AG04450 (cell line): Measurements from ENCODE around the gene TNFAIP8L1. TPM values are rescaled to one million over a fixed set of nuclear protein-coding genes. Genes with fewer than 3 reads are reported as not detected.

Experiments used
- CTCF ChIA-PET: fragments of 300-600, 350-600 bp; formaldehyde crosslinking; extraction: SDS; loops from one replicate; lab custom pipeline; 2022; ENCODE audit warnings: antibody characterized with exemption, inconsistent platforms; lab: Charles Lee
- POLR2A ChIA-PET: fragments of 350-600 bp; formaldehyde crosslinking; extraction: SDS; loops from one replicate; lab custom pipeline; 2021; ENCODE audit warnings: antibody characterized with exemption, inconsistent platforms; lab: Yijun Ruan, JAX
- DNase-seq: peaks from one replicate; pipeline ENCODE4 v3.0.0-alpha.2; 2011; ENCODE audit warnings: low read depth, low spot score
- H3K27ac ChIP-seq: one replicate; pipeline ENCODE4 v1.5.1; 2012; ENCODE audit warnings: low read depth, low read length, control low read depth
- H3K27me3 ChIP-seq: one replicate; pipeline ENCODE4 v1.6.0; 2012; ENCODE audit warnings: low read length; ENCODE audit not compliant: control insufficient read depth, insufficient read depth
- H3K4me3 ChIP-seq: 2 replicates; pipeline ENCODE4 v1.5.1; 2011; ENCODE audit warnings: mild to moderate bottlenecking, low read depth, low read length, control low read depth
- H3K9me3 ChIP-seq: 2 replicates; pipeline ENCODE4 v1.5.1; 2012; ENCODE audit warnings: low read length; ENCODE audit not compliant: control insufficient read depth, insufficient read depth
- polyA minus RNA-seq: library from RNA; depleted of rRNA, polyadenylated mRNA; stranded (reverse); fragments of >200 nt; gene quantifications from 2 replicates; pipeline ENCODE4 v1.2.3, GENCODE V29; 2011; rRNA and poly(A)+ RNA removed
- polyA plus RNA-seq: library from polyadenylated mRNA; depleted of rRNA; stranded (reverse); fragments of >200 nt; gene quantifications from 2 replicates; pipeline ENCODE4 v1.2.3, GENCODE V29; 2011; rRNA removed
- TF ChIP-seq, protein P1 (sequence below): IDR thresholded peaks from 2 replicates; pipeline ENCODE4 v1.5.1; 2011; ENCODE audit warnings: low read depth, low read length, control low read depth, inconsistent platforms

TNFAIP8L1 gene
- polyA plus RNA-seq (4.1 and 4.7 TPM in 2 replicates), polyA minus RNA-seq (3.9 and 4.0 TPM in 2 replicates)

DNA sequence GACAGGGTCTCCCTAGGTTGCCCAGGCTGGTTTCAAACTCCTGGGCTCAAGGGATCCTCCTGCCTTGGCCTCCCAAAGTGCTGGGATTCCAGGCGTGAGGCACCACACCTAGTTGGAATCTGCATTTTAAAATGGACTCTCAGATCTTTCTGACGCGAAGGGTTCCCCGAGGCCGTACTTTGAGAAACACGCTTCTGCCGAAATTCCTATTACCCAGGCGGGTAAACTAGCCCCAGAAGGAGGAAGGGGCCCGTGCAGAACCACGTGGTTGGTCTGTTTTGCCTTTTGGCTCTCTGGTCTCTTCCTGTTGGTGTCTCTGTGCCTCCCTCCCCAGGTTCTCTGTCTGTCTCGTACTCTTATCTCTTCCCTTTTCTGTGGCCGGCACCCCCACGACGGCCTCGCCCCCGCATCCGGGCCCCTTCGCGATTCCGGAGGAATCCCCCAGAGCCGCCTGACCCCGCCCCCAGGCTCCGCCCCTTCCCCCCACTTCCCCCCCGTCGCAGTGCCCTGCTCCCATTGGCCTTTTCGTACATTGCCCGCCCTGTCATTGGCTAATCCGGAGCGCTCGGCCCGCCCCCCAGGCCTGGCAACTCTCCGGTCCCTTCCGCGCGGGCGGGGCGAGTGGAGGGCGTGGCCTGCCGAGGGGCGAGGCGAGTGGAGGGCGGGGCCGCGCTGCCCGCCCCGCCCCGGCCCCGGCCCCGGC lies at the start of gene TNFAIP8L1:
TSS of gene TNFAIP8L1 (plus strand) at position 689 of the 703 bp plus-strand sequence. CDS start 12,354 bp downstream, outside the sequence.
- no peaks in the 10 kb centered on the region; the same call in 1 of the 2 replicates for H3K9me3 ChIP-seq
- TF ChIP-seq, protein P1, sequence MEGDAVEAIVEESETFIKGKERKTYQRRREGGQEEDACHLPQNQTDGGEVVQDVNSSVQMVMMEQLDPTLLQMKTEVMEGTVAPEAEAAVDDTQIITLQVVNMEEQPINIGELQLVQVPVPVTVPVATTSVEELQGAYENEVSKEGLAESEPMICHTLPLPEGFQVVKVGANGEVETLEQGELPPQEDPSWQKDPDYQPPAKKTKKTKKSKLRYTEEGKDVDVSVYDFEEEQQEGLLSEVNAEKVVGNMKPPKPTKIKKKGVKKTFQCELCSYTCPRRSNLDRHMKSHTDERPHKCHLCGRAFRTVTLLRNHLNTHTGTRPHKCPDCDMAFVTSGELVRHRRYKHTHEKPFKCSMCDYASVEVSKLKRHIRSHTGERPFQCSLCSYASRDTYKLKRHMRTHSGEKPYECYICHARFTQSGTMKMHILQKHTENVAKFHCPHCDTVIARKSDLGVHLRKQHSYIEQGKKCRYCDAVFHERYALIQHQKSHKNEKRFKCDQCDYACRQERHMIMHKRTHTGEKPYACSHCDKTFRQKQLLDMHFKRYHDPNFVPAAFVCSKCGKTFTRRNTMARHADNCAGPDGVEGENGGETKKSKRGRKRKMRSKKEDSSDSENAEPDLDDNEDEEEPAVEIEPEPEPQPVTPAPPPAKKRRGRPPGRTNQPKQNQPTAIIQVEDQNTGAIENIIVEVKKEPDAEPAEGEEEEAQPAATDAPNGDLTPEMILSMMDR: no peak
- ChIA-PET POLR2A (no interaction called here), CTCF (interaction anchor here (0.6 kb wide), 1 partner anchor 32 kb away, joined by 3 read pairs; no protein-coding TSS in a partner anchor)
- peak; percentile 82 for DNase-seq
- peak within 1 kb of the TSS; percentile 61 for H3K27ac ChIP-seq
- peak within 1 kb of the TSS; percentile 80 for H3K4me3 ChIP-seq
- H3K27me3 ChIP-seq: no peaks in the 10 kb centered on the region

DNA sequence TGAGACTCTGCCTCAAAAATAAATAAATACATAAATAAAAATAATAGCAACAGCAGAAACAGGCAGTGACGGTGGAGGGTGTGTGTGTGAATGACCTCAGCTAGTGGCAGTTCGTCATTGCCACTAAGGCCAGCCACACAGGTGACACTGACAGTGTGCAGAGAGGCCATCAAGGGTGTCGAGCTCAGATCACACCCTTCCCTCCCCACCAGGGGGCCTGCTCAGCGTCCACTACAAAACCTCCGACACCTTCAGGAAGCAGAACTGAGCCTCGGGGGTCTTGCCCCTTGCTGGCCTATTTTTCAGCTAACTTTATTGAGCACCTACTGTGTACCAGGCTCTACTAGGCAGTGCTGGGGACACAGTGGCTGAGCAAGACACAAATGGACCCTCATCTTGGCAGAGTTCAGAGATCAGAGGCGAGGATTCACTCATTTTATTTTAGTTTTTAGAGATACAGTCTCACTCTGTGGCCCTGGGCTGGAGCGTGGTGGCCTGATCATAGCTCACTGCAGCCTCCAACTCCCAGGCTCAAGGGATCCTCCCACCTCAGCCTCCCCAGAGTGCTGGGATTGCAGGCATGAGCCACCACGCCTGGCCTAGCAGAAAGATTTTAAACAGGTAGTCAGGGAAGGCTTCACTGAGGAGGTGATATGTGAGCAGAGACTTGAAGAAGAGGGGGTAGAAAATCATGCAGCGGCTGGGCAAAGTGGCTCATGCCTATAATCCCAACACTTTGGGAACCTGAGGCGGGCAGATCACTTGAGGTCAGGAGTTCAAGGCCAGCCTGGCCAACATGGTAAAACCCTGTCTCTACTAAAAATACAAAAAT lies 49.5 kb upstream of the TNFAIP8L1 start:
- Histone ChIP-seq H3K9me3 (no peaks in the 10 kb centered on the region; the same call in 1 of the 2 replicates), H3K4me3 (no peak overlapping the region), H3K27me3 (peaks cover 11% of the 10 kb centered on the region), H3K27ac (no peak overlapping the region)
- DNase-seq: no peak
- TF ChIP-seq, protein P1: peak; percentile 57
- ChIA-PET POLR2A (no interaction called here), CTCF (interaction anchor here (0.6 to 1.3 kb wide), 3 partner anchors 17 to 65 kb away, joined by 3 to 5 read pairs (median 5); no protein-coding TSS in a partner anchor)

DNA sequence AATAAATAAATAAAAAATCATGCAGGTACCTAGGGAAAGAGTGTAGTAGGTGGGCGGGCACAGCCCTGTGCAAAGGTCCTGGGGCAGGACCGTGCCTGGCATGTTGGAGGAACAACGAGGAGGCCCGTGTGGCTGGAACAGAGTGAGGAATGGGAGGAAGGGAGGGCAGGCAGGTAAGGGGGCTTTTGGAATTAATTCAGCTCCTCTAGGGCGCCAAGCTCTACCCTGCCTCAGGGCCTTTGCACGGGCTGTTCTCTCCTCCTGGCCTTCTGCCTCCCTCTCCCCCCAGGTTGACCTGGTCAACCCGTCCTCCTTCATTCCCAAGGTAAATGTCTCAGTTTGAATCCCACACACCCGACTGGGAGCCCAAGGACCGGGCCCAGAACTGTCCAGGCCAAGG lies 48.8 kb upstream of the TNFAIP8L1 start:
- POLR2A ChIA-PET: no interaction called here
- Histone ChIP-seq H3K4me3 (no peak overlapping the region), H3K9me3 (no peaks in the 10 kb centered on the region), H3K27ac (no peak overlapping the region), H3K27me3 (peaks cover 5% of the 10 kb centered on the region)
- CTCF ChIA-PET: interaction anchor here (1.2 to 1.3 kb wide), 2 partner anchors 46 to 65 kb away, joined by 5 read pairs; no protein-coding TSS in a partner anchor
- TF ChIP-seq, protein P1: no peak
- DNase-seq: no peak

DNA sequence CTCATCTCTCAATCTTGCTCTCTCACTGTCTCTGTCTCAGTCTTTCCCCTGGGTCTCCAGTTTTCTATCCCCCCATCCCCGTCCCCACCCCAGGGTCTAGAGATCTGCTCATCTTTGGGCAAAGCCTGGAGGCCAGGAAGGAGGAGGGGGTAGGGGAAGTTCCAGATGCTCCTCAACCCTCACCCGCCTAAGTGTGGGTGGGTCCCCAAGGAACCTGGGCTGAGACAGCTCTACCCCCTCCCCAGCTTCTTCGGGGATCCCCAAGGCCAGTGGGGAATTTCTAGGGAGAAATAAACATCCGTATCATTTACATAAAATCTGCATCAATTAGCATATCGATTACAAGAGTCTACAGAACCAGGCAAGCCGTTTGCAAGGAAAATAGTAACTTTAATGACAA lies 48.0 kb upstream of the TNFAIP8L1 start:
- no peak for DNase-seq
- CTCF ChIA-PET: interaction anchor here (1.3 kb wide), 1 partner anchor 45 kb away, joined by 4 read pairs; no protein-coding TSS in a partner anchor
- no peak overlapping the region for H3K27ac ChIP-seq

More for the DNA sequence above, 48.0 kb upstream of the TNFAIP8L1 start:
- Histone ChIP-seq H3K9me3 (no peaks in the 10 kb centered on the region), H3K27me3 (peaks cover 5% of the 10 kb centered on the region), H3K4me3 (no peak overlapping the region)
- POLR2A ChIA-PET: interaction anchor here (0.6 kb wide), 1 partner anchor 45 kb away, joined by 3 read pairs; no protein-coding TSS in a partner anchor
- TF ChIP-seq, protein P1: no peak
